Activated B cell treated with CpG ODN at 0.5 μM for 24 hours (primary cell): ENCODE measurements around the gene TMUB1. TPM values are rescaled to one million over a fixed set of nuclear protein-coding genes. Genes with fewer than 3 reads are reported as not detected.

Experiments
- ATAC-seq: fragments of 200-7000 bp; cut with Tn5 transposase; one replicate; pipeline ENCODE4 v1.10.0; 2021; ENCODE audit warnings: low read depth, mild to moderate bottlenecking, moderate library complexity
- CTCF ChIA-PET: fragments of 350-600 bp; sonication (Branson Sonifier 250); formaldehyde crosslinking; loops from one replicate; lab custom pipeline; 2021; ENCODE audit warnings: antibody characterized with exemption; lab: Charles Lee
- POLR2A ChIA-PET: fragments of 350-600 bp; sonication (Branson Sonifier 250); formaldehyde crosslinking; loops from one replicate; lab custom pipeline; 2021; ENCODE audit warnings: antibody characterized with exemption; lab: Charles Lee
- DNase-seq: peaks from one replicate; pipeline ENCODE4 v3.0.0; 2022
- H3K27ac Mint-ChIP-seq: one replicate; pipeline ENCODE4 v1.8.0; 2020; ENCODE audit warnings: mixed read lengths
- H3K27me3 Mint-ChIP-seq: one replicate; pipeline ENCODE4 v1.8.0; 2021; ENCODE audit warnings: mixed read lengths
- H3K36me3 Mint-ChIP-seq: one replicate; pipeline ENCODE4 v1.8.0; 2021; ENCODE audit warnings: low read depth, mixed read lengths
- H3K4me1 Mint-ChIP-seq: one replicate; pipeline ENCODE4 v1.8.0; 2021; ENCODE audit warnings: mixed read lengths
- H3K4me3 Mint-ChIP-seq: one replicate; pipeline ENCODE4 v1.8.0; 2020; ENCODE audit warnings: mild to moderate bottlenecking, mixed read lengths
- H3K9me3 Mint-ChIP-seq: one replicate; pipeline ENCODE4 v1.8.0; 2020; ENCODE audit warnings: mixed read lengths
- CTCF ChIP-seq: fragments of 200-600 bp; IDR thresholded peaks from one replicate; pipeline ENCODE4 v1.8.0; 2022; ENCODE audit warnings: antibody characterized with exemption, mild to moderate bottlenecking
- intact Hi-C: fragments of 100-400 bp; cut with micrococcal nuclease; formaldehyde crosslinking; loops from one replicate; pipeline ENCODE4 v1.15.1; 2024
- total RNA-seq: library from RNA; stranded (reverse); gene quantifications from 2 replicates; pipeline ENCODE4 v1.2.3, GENCODE V29; 2022

Gene TMUB1
- total RNA-seq, 1 donor from 2014 or later, result 40.5 TPM

- H3K4me3 Mint-ChIP-seq, result peak overlapping the region; percentile 92
- H3K9me3 Mint-ChIP-seq, result no peaks in the 10 kb centered on the region
- peak overlapping the region; percentile 41 for H3K27ac Mint-ChIP-seq
- DNase-seq (no peak), ATAC-seq (no peak)
- H3K27me3 Mint-ChIP-seq, result no peaks in the 10 kb centered on the region
- H3K36me3 Mint-ChIP-seq, result peaks cover 18% of the 10 kb centered on the region
- intact Hi-C loops, result no loop called here
- ChIA-PET CTCF (interaction anchor here (0.7 kb wide), 1 partner anchor 28 kb away, joined by 3 read pairs; no protein-coding TSS in a partner anchor), POLR2A (interaction anchor here (2.6 to 3.2 kb wide), 2 partner anchors 20 to 32 kb away, joined by 14 to 19 read pairs; partner anchors contain the start of genes ABCB8 and FASTK)
- no peak for TF ChIP-seq CTCF
- H3K4me1 Mint-ChIP-seq, result peaks cover 36% of the 10 kb centered on the region
These were observed 23.2 kb downstream of the TMUB1 start for GRCh38 chr7:151060113-151060415.

GRCh38 chr7:151059367-151060112, 23.8 kb downstream of the TMUB1 start, which contains the start of gene SLC4A2:
Gene SLC4A2 (plus strand): TSS chr7:151059589. CDS start chr7:151061988, 2,399 bp downstream.
- Mint-ChIP-seq H3K4me1 (peaks cover 36% of the 10 kb centered on the region), H3K27me3 (no peaks in the 10 kb centered on the region), H3K4me3 (peak within 1 kb of the TSS; percentile 92), H3K36me3 (peaks cover 14% of the 10 kb centered on the region), H3K27ac (peak within 1 kb of the TSS; percentile 89), H3K9me3 (no peaks in the 10 kb centered on the region)
- ChIA-PET CTCF (interaction anchor here (0.7 kb wide), 1 partner anchor 29 kb away, joined by 3 read pairs; no protein-coding TSS in a partner anchor), POLR2A (interaction anchor here (1.3 to 3.2 kb wide), 3 partner anchors 21 to 31 kb away, joined by 7 to 19 read pairs (median 14); partner anchors contain the start of genes ABCB8, FASTK and TMUB1)
- intact Hi-C loops, result loop anchor here (1.0 to 10.0 kb wide), 9 partner anchors 41 to 1225 kb away; partner anchors contain the start of genes NUB1, REPIN1 and ZNF862
- DNase-seq (peak; percentile 89), ATAC-seq (peak; percentile 26)
- no peak for TF ChIP-seq CTCF

GRCh38 chr7:151058781-151059366, 24.4 kb downstream of the TMUB1 start:
- Mint-ChIP-seq H3K36me3 (peaks cover 10% of the 10 kb centered on the region), H3K9me3 (no peaks in the 10 kb centered on the region), H3K4me1 (peaks cover 36% of the 10 kb centered on the region), H3K4me3 (peak overlapping the region; percentile 92), H3K27me3 (no peaks in the 10 kb centered on the region), H3K27ac (peak overlapping the region; percentile 89)
- POLR2A ChIA-PET, result interaction anchor here (0.6 to 3.2 kb wide), 4 partner anchors 22 to 52 kb away, joined by 5 to 19 read pairs (median 10); partner anchors contain the start of genes ABCB8, FASTK and TMUB1
- DNase-seq (no peak), ATAC-seq (no peak)
- CTCF ChIA-PET, result no interaction called here
- TF ChIP-seq CTCF, result no peak
- intact Hi-C loops, result loop anchor here (1.0 to 10.0 kb wide), 13 partner anchors 21 to 1224 kb away; partner anchors contain the start of genes ABCB8, ABCF2, CHPF2 and FASTK

- Mint-ChIP-seq H3K9me3 (no peaks in the 10 kb centered on the region), H3K4me3 (peak overlapping the region; percentile 92), H3K27ac (peak overlapping the region; percentile 89), H3K27me3 (no peaks in the 10 kb centered on the region), H3K36me3 (peaks cover 7% of the 10 kb centered on the region), H3K4me1 (peaks cover 36% of the 10 kb centered on the region)
- no peak for TF ChIP-seq CTCF
- intact Hi-C loops, result loop anchor here (1.0 to 10.0 kb wide), 10 partner anchors 22 to 1223 kb away; partner anchors contain the start of genes ABCB8, ABCF2, CHPF2 and FASTK
- ATAC-seq (peak; percentile 93), DNase-seq (peak; percentile 91)
- CTCF ChIA-PET, result no interaction called here
- POLR2A ChIA-PET, result interaction anchor here (0.6 to 3.2 kb wide), 4 partner anchors 22 to 53 kb away, joined by 5 to 19 read pairs (median 10); partner anchors contain the start of genes ABCB8, FASTK and TMUB1
These were observed 25.1 kb downstream of the TMUB1 start for GRCh38 chr7:151057989-151058780.
